H1 (cell line): ENCODE results near the gene HIPK1. TPM values are rescaled to one million over a fixed set of nuclear protein-coding genes. Genes with fewer than 3 reads are reported as not detected.
A peak's percentile ranks its signal among the peaks of the same experiment; 100 is the strongest.

Experiments used
- CTCF ChIA-PET: fragments of 300-600 bp; sonication (Branson Sonifier 250); formaldehyde crosslinking; loops from one replicate; lab custom pipeline; 2021; ENCODE audit not compliant: partially characterized antibody; lab: Charles Lee
- POLR2A ChIA-PET: fragments of 300-600 bp; sonication (Branson Sonifier 250); formaldehyde crosslinking; loops from one replicate; lab custom pipeline; 2021; ENCODE audit warnings: inconsistent platforms; ENCODE audit not compliant: partially characterized antibody; lab: Charles Lee
- DNase-seq, 2 experiments: peaks; one replicate each; pipeline versions ENCODE4 v3.0.0 to v3.0.0-alpha.2; 2010 to 2022; ENCODE audit warnings: low spot score in 2 of 2, low read depth in 1 of 2, mixed read lengths in 1 of 2
- FAIRE-seq: peaks from 2 replicates; lab custom pipeline; 2011; peaks lifted over from hg19 to GRCh38; lab: Jason Lieb, UNC
- H2AFZ ChIP-seq: 2 replicates; pipeline ENCODE4 v1.8.1; 2012; ENCODE audit warnings: low read length, inconsistent platforms
- H2AK5ac ChIP-seq: 2 replicates; pipeline ENCODE4 v1.6.1; 2013; ENCODE audit warnings: low read depth, low read length
- H2BK120ac ChIP-seq: replicated peaks from 2 replicates; pipeline ENCODE3; 2013; ENCODE audit warnings: low read depth, low read length, inconsistent platforms
- H2BK12ac ChIP-seq: 2 replicates; pipeline ENCODE4 v1.6.1; 2013; ENCODE audit warnings: low read depth, low read length
- H2BK15ac ChIP-seq: 2 replicates; pipeline ENCODE4 v1.6.1; 2013; ENCODE audit warnings: low read length
- H2BK20ac ChIP-seq: 2 replicates; pipeline ENCODE4 v1.6.1; 2013; ENCODE audit warnings: low read length
- H2BK5ac ChIP-seq: 2 replicates; pipeline ENCODE4 v1.6.1; 2013; ENCODE audit warnings: low read depth, low read length
- H3K14ac ChIP-seq: 2 replicates; pipeline ENCODE4 v1.6.1; 2013; ENCODE audit warnings: inconsistent platforms; ENCODE audit not compliant: insufficient read length
- H3K18ac ChIP-seq: 2 replicates; pipeline ENCODE4 v1.6.1; 2013; ENCODE audit warnings: low read length; ENCODE audit errors: extremely low read depth
- H3K23ac ChIP-seq: 2 replicates; pipeline ENCODE4 v1.6.1; 2013; ENCODE audit warnings: inconsistent platforms; ENCODE audit not compliant: insufficient read length
- H3K23me2 ChIP-seq: 2 replicates; pipeline ENCODE4 v1.6.1; 2013; ENCODE audit warnings: low read depth, low read length
- H3K27ac ChIP-seq: 2 replicates; pipeline ENCODE4 v1.6.1; 2011; ENCODE audit warnings: low read depth, low read length, inconsistent platforms
- H3K27me3 ChIP-seq, 4 experiments: replicated peaks in 1 of 4; 1 replicate in 1 of 4; 2 replicates in 3 of 4; pipeline versions ENCODE4 v1.6.1 to v1.8.1; 2011 to 2013; ENCODE audit warnings: low read length in 3 of 4, mild to moderate bottlenecking in 3 of 4, inconsistent platforms in 2 of 4, mixed read lengths in 2 of 4, moderate library complexity in 1 of 4; ENCODE audit not compliant: control insufficient read depth in 3 of 4, insufficient read depth in 3 of 4; ENCODE audit errors: extremely low read depth in 1 of 4
- H3K36me3 ChIP-seq, 4 experiments: 2 replicates each; pipeline versions ENCODE4 v1.6.1 to v1.8.1; 2011 to 2013; ENCODE audit warnings: mild to moderate bottlenecking in 4 of 4, low read length in 3 of 4, moderate library complexity in 2 of 4, control low read depth in 1 of 4, inconsistent platforms in 1 of 4; ENCODE audit not compliant: insufficient read depth in 4 of 4, control insufficient read depth in 2 of 4
- H3K4ac ChIP-seq: replicated peaks from 2 replicates; pipeline ENCODE3; 2013; ENCODE audit warnings: low read length, low read depth, mixed read lengths, inconsistent platforms; ENCODE audit not compliant: insufficient read length
- H3K4me1 ChIP-seq, 4 experiments: replicated peaks in 1 of 4; 1 replicate in 1 of 4; 2 replicates in 3 of 4; pipeline versions ENCODE4 v1.6.1 to v1.8.1; 2011 to 2013; ENCODE audit warnings: low read length in 3 of 4, inconsistent platforms in 2 of 4, mixed read lengths in 1 of 4; ENCODE audit not compliant: insufficient read depth in 4 of 4, control insufficient read depth in 3 of 4
- H3K4me2 ChIP-seq, 2 experiments: 2 replicates each; pipeline versions ENCODE4 v1.6.1 to v1.8.1; 2011 to 2013; ENCODE audit warnings: low read depth in 2 of 2, low read length in 2 of 2, control low read depth in 1 of 2, inconsistent platforms in 1 of 2, mild to moderate bottlenecking in 1 of 2; ENCODE audit not compliant: insufficient read depth in 1 of 2
- H3K4me3 ChIP-seq, 4 experiments: fragments of 200-600, 300-600 bp in 1 of 4; sonication (generic), shearing (Covaris generic), sonication (Bioruptor Twin) in 1 of 4; 2 replicates each; pipeline versions ENCODE4 v1.5.1 to v1.8.1; 2011 to 2016; ENCODE audit warnings: low read length in 4 of 4, low read depth in 3 of 4, control low read depth in 2 of 4, inconsistent platforms in 2 of 4, mild to moderate bottlenecking in 2 of 4, mixed read lengths in 1 of 4, moderate library complexity in 1 of 4; ENCODE audit not compliant: insufficient read depth in 2 of 4; ENCODE audit errors: extremely low read depth in 1 of 4
- H3K56ac ChIP-seq: replicated peaks from 2 replicates; pipeline ENCODE3; 2013; ENCODE audit warnings: low read depth, mild to moderate bottlenecking, mixed read lengths, low read length, inconsistent platforms; ENCODE audit not compliant: insufficient read length
- H3K79me1 ChIP-seq: 2 replicates; pipeline ENCODE4 v1.6.1; 2013; ENCODE audit warnings: low read depth, low read length, control low read depth
- H3K79me2 ChIP-seq, 2 experiments: 2 replicates each; pipeline versions ENCODE4 v1.6.1 to v1.8.1; 2012 to 2013; ENCODE audit warnings: low read length in 2 of 2, mild to moderate bottlenecking in 2 of 2, inconsistent platforms in 1 of 2; ENCODE audit not compliant: insufficient read depth in 2 of 2, control insufficient read depth in 1 of 2
- H3K9ac ChIP-seq, 4 experiments: replicated peaks in 1 of 4; 1 replicate in 1 of 4; 2 replicates in 3 of 4; pipeline versions ENCODE4 v1.6.1 to v1.8.1; 2011 to 2013; ENCODE audit warnings: low read depth in 3 of 4, low read length in 3 of 4, control low read depth in 2 of 4, mild to moderate bottlenecking in 2 of 4, moderate library complexity in 2 of 4, inconsistent platforms in 1 of 4; ENCODE audit errors: extremely low read depth in 1 of 4
- H3K9me3 ChIP-seq, 2 experiments: 2 replicates each; pipeline versions ENCODE4 v1.6.1 to v1.8.1; 2012 to 2013; ENCODE audit warnings: mild to moderate bottlenecking in 2 of 2, moderate library complexity in 2 of 2, control low read depth in 1 of 2, inconsistent platforms in 1 of 2, low read depth in 1 of 2, low read length in 1 of 2, mixed read lengths in 1 of 2; ENCODE audit not compliant: insufficient read depth in 2 of 2
- H4K20me1 ChIP-seq, 2 experiments: replicated peaks in 1 of 2; 2 replicates each; pipeline versions ENCODE3 to v1.8.1; 2011 to 2013; ENCODE audit warnings: inconsistent platforms in 2 of 2, low read length in 2 of 2, mild to moderate bottlenecking in 1 of 2; ENCODE audit not compliant: insufficient read depth in 2 of 2, control insufficient read depth in 1 of 2
- H4K5ac ChIP-seq: 2 replicates; pipeline ENCODE4 v1.6.1; 2013; ENCODE audit warnings: low read length, low read depth, mixed read lengths, inconsistent platforms; ENCODE audit not compliant: insufficient read length
- H4K8ac ChIP-seq: 2 replicates; pipeline ENCODE4 v1.8.0; 2013; ENCODE audit warnings: mild to moderate bottlenecking, moderate library complexity, low read length, inconsistent platforms; ENCODE audit not compliant: insufficient read depth; ENCODE audit errors: extremely low read depth
- H4K91ac ChIP-seq: replicated peaks from 2 replicates; pipeline ENCODE3; 2013; ENCODE audit warnings: low read length, mixed read lengths, inconsistent platforms; ENCODE audit not compliant: insufficient read length
- JUN ChIP-seq: IDR thresholded peaks from 2 replicates; pipeline ENCODE4 v1.6.1; 2011; ENCODE audit warnings: low read depth, mild to moderate bottlenecking, improper control_type of control experiment, low read length
- NRF1 ChIP-seq: IDR thresholded peaks from 2 replicates; pipeline ENCODE4 v1.6.1; 2011; ENCODE audit warnings: mild to moderate bottlenecking, low read depth, low read length, improper control_type of control experiment
- POU5F1 ChIP-seq: IDR thresholded peaks from 2 replicates; pipeline ENCODE4 v1.6.1; 2011; ENCODE audit warnings: low read depth, mild to moderate bottlenecking, low read length, moderate library complexity
- SIN3A ChIP-seq, 2 experiments: IDR thresholded peaks in 1 of 2; conservative IDR thresholded peaks in 1 of 2; 2 replicates each; pipeline ENCODE4 v1.6.1; 2011 to 2012; ENCODE audit warnings: low read length in 2 of 2, improper control_type of control experiment in 1 of 2, low read depth in 1 of 2, mild to moderate bottlenecking in 1 of 2
- SIX5 ChIP-seq: IDR thresholded peaks from 2 replicates; pipeline ENCODE4 v1.6.1; 2011; ENCODE audit warnings: mild to moderate bottlenecking, low read depth, low read length
- SP1 ChIP-seq: IDR thresholded peaks from 2 replicates; pipeline ENCODE4 v1.6.1; 2011; ENCODE audit warnings: low read depth, low read length
- WGBS, 2 experiments: shearing (Covaris generic) in 1 of 2; methylation state at CpG; one replicate each; pipeline versions ENCODE4 v1.1.6 to v1.1.7; 2013 to 2015; ENCODE audit warnings: low lambda C conversion rate in 2 of 2, mixed read lengths in 2 of 2, inconsistent platforms in 1 of 2, low coverage in 1 of 2, missing lambda C conversion rate in 1 of 2; ENCODE audit not compliant: insufficient replicate concordance in 2 of 2, insufficient coverage in 1 of 2, insufficient read length in 1 of 2; ENCODE audit errors: extremely low coverage in 1 of 2, missing lambda C conversion rate in 1 of 2; 5-methylcytosine and 5-hydroxymethylcytosine counted together
- polyA plus RNA-seq, 7 experiments: library from polyadenylated mRNA; depleted of rRNA in 3 of 7; stranded (reverse) in 5 of 7; unstranded in 2 of 7; fragments of >200 nt in 5 of 7; fragments of 200-250 nt in 2 of 7; gene quantifications; 1 replicate in 5 of 7; 2 replicates in 1 of 7; 4 replicates in 1 of 7; pipeline versions ENCODE4 v1.2.1 to v1.2.3, GENCODE V29; 2011 to 2013; ENCODE audit warnings: missing spikeins in 2 of 7, mixed read lengths in 2 of 7
- total RNA-seq: library from RNA; stranded (reverse); fragmentation: NEBNext Ultra II Directional; extraction: Animal tissue kit (Norgen Biotek cat#: 25700); gene quantifications from 2 replicates; pipeline ENCODE4 v1.2.1, GENCODE V29; 2021

Gene HIPK1
- total and polyA plus RNA-seq, 2 of the 8 experiments (the other 6 are each of a cell fraction or from before 2014, with no cell fraction given), result 46.2 to 64.3 TPM

DNA sequence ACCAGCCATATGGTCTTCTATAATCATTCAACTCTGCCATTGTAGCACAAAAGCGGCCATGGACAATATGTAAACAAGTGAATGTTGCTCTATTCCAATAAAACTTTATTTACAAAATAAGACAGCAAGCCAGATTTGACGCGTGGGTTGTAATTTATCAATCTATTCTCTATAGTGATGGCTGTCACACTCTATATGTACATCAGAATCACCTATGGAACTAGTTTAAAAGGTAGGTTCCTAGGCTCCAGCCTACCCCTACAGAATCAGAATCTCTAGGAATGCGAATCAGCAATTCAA, 49.4 kb upstream of the HIPK1 start:
- Histone ChIP-seq H3K79me2 (no peaks in the 10 kb centered on the region), H3K4me1 (no peaks in the 10 kb centered on the region), H3K56ac (no peak overlapping the region), H2BK120ac (no peak overlapping the region), H2BK5ac (no peak overlapping the region), H3K4me3 (no peak overlapping the region), H3K27ac (no peak overlapping the region), H3K27me3 (no peaks in the 10 kb centered on the region; a peak in 1 of 7 replicates), H2AFZ (peak overlapping the region; percentile 20; the same call in 1 of the 2 replicates), H2BK12ac (no peak overlapping the region), H4K91ac (no peak overlapping the region), H3K9me3 (no peaks in the 10 kb centered on the region), H3K36me3 (no peaks in the 10 kb centered on the region), H2BK15ac (no peak overlapping the region), H3K9ac (no peak overlapping the region), H3K14ac (no peak overlapping the region), H3K4ac (no peak overlapping the region), H3K79me1 (no peaks in the 10 kb centered on the region), H2BK20ac (no peak overlapping the region), H4K8ac (no peak overlapping the region), H3K23ac (no peak overlapping the region), H4K5ac (no peak overlapping the region), H3K18ac (no peak overlapping the region), H2AK5ac (no peak overlapping the region), H3K4me2 (no peak overlapping the region), H4K20me1 (no peaks in the 10 kb centered on the region), H3K23me2 (no peaks in the 10 kb centered on the region; the same call in 1 of the 2 replicates)
- TF ChIP-seq SIN3A (conservative IDR thresholded peaks at IDR 0.05 in 1 of 2, IDR thresholded peaks at IDR 0.05 in 1 of 2; ENCODE audit: low read depth in 1 of 2, low read length in 2 of 2), result no peak
- TF ChIP-seq POU5F1, result no peak
- TF ChIP-seq SIX5, result no peak
- no peak for TF ChIP-seq NRF1
- no peak for TF ChIP-seq JUN
- no peak for TF ChIP-seq SP1
- FAIRE-seq (no peak), DNase-seq (no peak)
- POLR2A ChIA-PET, result interaction anchor here (1.3 kb wide), 1 partner anchor 26 kb away, joined by 3 read pairs; no protein-coding TSS in a partner anchor
- CTCF ChIA-PET, result interaction anchor here (1.7 kb wide), 1 partner anchor 45 kb away, joined by 8 read pairs; no protein-coding TSS in a partner anchor
- WGBS, 2 experiments, result 91% methylated on average over 4 of the region's 4 CpGs; no CpG with 5 or more reads in 1 of the 2 experiments
